ENCODE measurements around the gene SUDS3. TPM values are rescaled to one million over a fixed set of nuclear protein-coding genes. Genes with fewer than 3 reads are reported as not detected.

The SUDS3 gene
- total and polyA plus RNA-seq, 5 experiments from 2014 or later: 10.7 to 31.7 (median 13.9) TPM

DNA sequence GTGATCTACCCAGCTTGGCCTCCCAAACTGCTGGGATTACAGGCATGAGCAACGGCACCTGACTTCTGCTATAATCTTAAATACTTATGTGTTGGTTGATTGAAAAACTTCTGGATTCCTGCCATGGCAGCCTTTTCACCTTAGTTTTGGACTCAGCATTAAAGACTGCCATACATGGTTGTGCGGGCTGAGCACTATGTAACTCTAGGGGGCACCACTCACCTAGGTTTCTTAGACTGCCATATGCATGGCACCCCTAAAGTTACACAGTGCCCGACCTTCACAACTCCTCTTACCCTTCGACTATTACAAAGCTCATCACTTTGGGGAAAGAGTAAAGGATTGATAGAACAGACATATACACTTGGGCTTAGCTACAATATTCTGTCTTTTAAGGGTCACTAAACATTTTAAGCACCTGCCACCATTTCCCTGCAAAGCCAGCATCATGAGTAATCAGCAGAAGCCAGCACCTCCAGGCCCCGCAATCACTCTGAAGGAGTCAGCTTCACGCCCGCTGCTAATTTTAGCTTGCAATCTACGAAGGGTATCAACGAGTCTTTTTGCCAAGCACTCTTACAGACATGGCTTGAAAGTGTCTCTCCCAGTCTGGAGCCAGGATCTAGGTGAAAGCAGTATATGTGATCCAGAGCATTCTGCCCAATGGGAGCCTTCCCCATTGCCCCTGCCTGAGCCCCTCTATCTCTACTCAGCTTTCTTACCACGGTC lies 59.8 kb downstream of the SUDS3 start:
- Mint-ChIP-seq H3K27ac (no peak overlapping the region), H3K36me3 (peaks cover 0 to 17% (median 15%) of the 10 kb centered on the region in 3 donors), H3K4me1 (no peaks in the 10 kb centered on the region), H3K4me3 (no peak overlapping the region), H3K27me3 (peaks cover 4 to 17% (median 11%) of the 10 kb centered on the region in 5 donors), H3K9me3 (peaks cover 0 to 20% (median 2%) of the 10 kb centered on the region in 9 donors)
- ATAC-seq (no peak), DNase-seq (no peak)
- POLR2A ChIA-PET: no interaction called here

DNA sequence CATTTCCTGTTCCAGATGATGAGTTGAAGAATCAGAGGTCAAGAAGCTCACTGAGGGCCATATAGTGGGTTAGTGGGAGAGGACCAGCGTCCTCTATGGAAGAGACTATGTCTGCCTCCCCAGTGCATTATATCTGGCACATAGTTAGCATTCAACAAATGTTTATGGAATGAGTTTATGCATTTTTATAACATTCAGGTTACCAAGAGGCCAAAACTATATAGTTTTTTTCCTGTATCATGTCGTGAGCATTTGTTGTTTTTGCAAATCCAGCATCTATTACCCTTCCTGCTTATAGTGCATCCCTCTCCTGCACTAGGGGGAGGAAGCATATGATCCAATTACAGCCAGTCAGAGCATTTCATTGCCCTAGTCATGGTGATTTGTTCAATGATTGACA lies 60.6 kb downstream of the SUDS3 start:
- DNase-seq (no peak), ATAC-seq (no peak)
- Mint-ChIP-seq H3K36me3 (peaks cover 0 to 15% (median 15%) of the 10 kb centered on the region in 3 donors), H3K4me1 (no peaks in the 10 kb centered on the region), H3K27ac (no peak overlapping the region), H3K4me3 (no peak overlapping the region), H3K27me3 (peaks cover 7 to 25% (median 17%) of the 10 kb centered on the region in 5 donors), H3K9me3 (peaks cover 0 to 20% (median 2%) of the 10 kb centered on the region in 9 donors)
- POLR2A ChIA-PET: no interaction called here

DNA sequence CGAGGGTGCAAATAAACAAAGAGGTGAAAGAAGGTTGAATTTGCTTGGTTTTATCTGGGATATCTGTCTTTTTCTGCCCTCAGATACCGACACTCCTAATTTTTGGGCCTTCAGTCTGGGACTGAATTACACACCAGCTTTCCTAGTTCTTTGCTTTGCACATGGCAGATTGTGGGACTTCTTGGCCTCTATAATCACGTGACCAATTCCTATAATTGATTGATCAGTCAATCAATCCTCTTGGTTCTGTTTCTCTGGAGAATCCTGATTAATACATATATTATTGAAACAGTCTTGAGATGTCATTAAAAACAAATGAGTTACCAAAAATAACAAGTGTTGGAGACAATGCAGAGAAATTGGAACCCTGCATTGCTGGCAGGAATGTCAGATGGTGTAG lies 62.7 kb downstream of the SUDS3 start:
- Mint-ChIP-seq H3K27ac (no peak overlapping the region), H3K27me3 (peaks cover 11 to 43% (median 24%) of the 10 kb centered on the region in 5 donors)
- DNase-seq: no peak

DNA sequence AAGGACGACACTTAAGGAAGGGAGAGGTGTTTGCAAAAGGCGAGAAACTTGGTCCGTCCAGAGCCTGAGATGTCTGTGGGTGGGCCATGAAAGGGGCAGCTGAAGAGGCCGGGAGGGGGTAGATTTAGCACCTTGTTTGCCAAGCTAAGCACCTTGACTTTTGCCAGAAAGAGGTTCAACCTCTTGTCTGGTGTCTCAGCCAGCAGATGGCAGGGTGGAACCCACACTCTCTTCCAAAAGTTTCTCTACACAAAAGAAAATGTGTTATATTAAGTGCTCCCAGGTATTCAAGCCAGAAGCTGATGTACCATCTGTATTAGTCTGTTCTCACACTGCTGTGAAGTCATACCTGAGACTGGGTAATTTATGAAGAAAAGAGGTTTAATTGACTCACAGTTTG lies 69.9 kb downstream of the SUDS3 start:
- Mint-ChIP-seq H3K4me1 (no peaks in the 10 kb centered on the region), H3K4me3 (no peak overlapping the region), H3K27ac (no peak overlapping the region), H3K27me3 (peaks cover 20 to 51% (median 24%) of the 10 kb centered on the region in 5 donors), H3K9me3 (peaks cover 0 to 12% (median 4%) of the 10 kb centered on the region in 9 donors), H3K36me3 (peaks cover 0 to 4% (median 0%) of the 10 kb centered on the region in 3 donors)
- no peak for DNase-seq
- POLR2A ChIA-PET: no interaction called here
- no peak for ATAC-seq

More for the DNA sequence above, 62.7 kb downstream of the SUDS3 start:
- Mint-ChIP-seq H3K4me1 (no peaks in the 10 kb centered on the region), H3K9me3 (peaks cover 0 to 18% (median 2%) of the 10 kb centered on the region in 9 donors), H3K4me3 (no peak overlapping the region), H3K36me3 (peaks cover 0 to 13% (median 13%) of the 10 kb centered on the region in 3 donors)
- ATAC-seq: no peak
- POLR2A ChIA-PET: interaction anchor here (0.7 kb wide), 1 partner anchor 1296 kb away, joined by 4 read pairs; no protein-coding TSS in a partner anchor

DNA sequence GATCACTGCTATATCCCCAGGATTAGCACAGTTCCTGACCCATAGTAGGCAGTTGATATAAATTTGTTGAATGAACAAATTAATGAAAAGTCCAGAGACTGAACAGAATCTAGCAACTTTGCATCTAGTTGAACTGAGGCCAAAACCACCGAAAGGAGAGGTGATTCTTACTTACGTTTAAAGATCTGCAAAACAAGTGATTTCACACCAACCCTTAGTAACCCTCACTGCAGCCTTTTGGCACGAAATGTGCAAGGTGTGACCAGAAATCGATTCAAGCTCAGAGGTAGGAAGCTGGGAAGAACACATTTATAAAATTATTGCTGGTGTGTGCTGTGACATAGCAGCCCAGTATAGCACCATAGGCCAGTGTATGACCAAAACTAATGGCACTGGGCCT lies 70.8 kb downstream of the SUDS3 start:
- peaks cover 0 to 4% (median 0%) of the 10 kb centered on the region in 3 donors for H3K36me3 Mint-ChIP-seq
- peaks cover 0 to 12% (median 4%) of the 10 kb centered on the region in 9 donors for H3K9me3 Mint-ChIP-seq
- no peak for ATAC-seq

DNA sequence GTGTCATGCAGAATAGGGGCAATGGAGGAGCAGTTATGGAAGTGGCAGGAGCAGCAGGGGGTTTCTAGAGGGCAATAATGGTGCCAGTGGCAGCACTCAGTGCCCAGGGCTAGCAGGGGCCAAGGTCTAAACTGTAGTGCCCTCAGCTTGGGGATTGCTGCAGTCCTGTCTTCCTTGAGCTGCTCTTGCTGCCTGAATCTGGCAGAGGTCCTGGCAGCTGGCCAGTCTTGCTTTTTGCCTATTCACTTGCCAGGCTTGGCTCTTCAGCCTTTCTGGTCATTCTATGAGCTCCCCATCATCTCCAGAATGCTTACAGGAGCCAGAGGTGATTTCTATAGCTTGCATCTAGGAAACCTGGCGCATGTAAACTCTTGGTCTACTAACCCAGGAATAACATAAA lies 72.0 kb downstream of the SUDS3 start:
- no peak overlapping the region for H3K4me3 Mint-ChIP-seq
- ATAC-seq (no peak), DNase-seq (no peak)
- peaks cover 0 to 12% (median 4%) of the 10 kb centered on the region in 9 donors for H3K9me3 Mint-ChIP-seq
- no peaks in the 10 kb centered on the region for H3K36me3 Mint-ChIP-seq
- peak overlapping the region in 1 of 10 donors; percentile 2 for H3K27ac Mint-ChIP-seq
- H3K4me1 Mint-ChIP-seq: no peaks in the 10 kb centered on the region
- peaks cover 16 to 36% (median 21%) of the 10 kb centered on the region in 5 donors for H3K27me3 Mint-ChIP-seq
- POLR2A ChIA-PET: no interaction called here

More for the DNA sequence above, 70.8 kb downstream of the SUDS3 start:
- POLR2A ChIA-PET: no interaction called here
- H3K4me1 Mint-ChIP-seq: no peaks in the 10 kb centered on the region
- DNase-seq: no peak
- H3K27me3 Mint-ChIP-seq: peaks cover 19 to 44% (median 22%) of the 10 kb centered on the region in 5 donors
- H3K27ac Mint-ChIP-seq: no peak overlapping the region
- no peak overlapping the region for H3K4me3 Mint-ChIP-seq

DNA sequence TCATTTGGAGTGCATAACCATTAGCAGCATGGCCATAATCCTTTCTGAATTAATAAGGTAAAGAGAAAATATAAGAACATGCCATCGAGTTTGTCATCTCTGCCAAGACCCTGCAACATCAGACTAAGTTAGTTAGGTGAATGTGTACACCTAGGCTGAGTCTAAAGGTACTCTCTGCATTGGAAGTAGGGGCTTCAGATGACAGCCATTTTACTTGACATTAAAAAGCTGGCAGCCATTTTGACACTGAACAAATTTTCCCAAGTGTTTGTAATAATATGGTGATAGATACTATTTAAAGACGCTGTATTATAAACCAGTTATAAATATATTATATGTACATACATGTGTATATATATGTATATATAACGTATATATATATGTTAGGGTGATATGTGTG lies 79.0 kb downstream of the SUDS3 start:
- no peak overlapping the region for H3K27ac Mint-ChIP-seq
- H3K9me3 Mint-ChIP-seq: peaks cover 0 to 22% (median 7%) of the 10 kb centered on the region in 9 donors
- ATAC-seq (no peak), DNase-seq (no peak)
- H3K36me3 Mint-ChIP-seq: peaks cover 0 to 4% (median 0%) of the 10 kb centered on the region in 3 donors
- POLR2A ChIA-PET: no interaction called here
- H3K27me3 Mint-ChIP-seq: peaks cover 11 to 16% (median 13%) of the 10 kb centered on the region in 5 donors
- no peaks in the 10 kb centered on the region for H3K4me1 Mint-ChIP-seq
- no peak overlapping the region for H3K4me3 Mint-ChIP-seq

DNA sequence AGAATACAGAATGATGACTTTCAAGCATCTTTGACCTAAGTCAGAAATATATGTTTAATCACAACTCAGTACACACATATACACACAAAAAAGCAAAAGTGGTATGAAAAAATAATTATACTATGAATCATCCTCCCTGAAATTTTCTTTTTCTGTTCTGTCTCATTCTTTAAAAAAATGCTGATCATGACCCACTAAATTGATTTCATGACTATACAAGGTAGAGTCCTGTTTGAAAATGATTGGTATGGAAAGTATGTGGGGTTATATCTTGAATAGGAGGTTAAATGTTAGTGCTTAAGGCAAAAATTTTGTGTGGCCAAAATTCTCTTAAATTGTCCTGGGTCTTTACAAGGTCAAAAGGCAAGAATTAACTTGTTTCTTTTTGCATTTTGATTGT lies 80.4 kb downstream of the SUDS3 start:
- ATAC-seq (no peak), DNase-seq (no peak)
- peaks cover 0 to 10% (median 0%) of the 10 kb centered on the region in 3 donors for H3K36me3 Mint-ChIP-seq
- peaks cover 6 to 10% (median 9%) of the 10 kb centered on the region in 5 donors for H3K27me3 Mint-ChIP-seq
- no peak overlapping the region for H3K4me3 Mint-ChIP-seq
- H3K27ac Mint-ChIP-seq: no peak overlapping the region
- H3K4me1 Mint-ChIP-seq: no peaks in the 10 kb centered on the region
- POLR2A ChIA-PET: no interaction called here
- H3K9me3 Mint-ChIP-seq: peaks cover 0 to 29% (median 11%) of the 10 kb centered on the region in 9 donors

DNA sequence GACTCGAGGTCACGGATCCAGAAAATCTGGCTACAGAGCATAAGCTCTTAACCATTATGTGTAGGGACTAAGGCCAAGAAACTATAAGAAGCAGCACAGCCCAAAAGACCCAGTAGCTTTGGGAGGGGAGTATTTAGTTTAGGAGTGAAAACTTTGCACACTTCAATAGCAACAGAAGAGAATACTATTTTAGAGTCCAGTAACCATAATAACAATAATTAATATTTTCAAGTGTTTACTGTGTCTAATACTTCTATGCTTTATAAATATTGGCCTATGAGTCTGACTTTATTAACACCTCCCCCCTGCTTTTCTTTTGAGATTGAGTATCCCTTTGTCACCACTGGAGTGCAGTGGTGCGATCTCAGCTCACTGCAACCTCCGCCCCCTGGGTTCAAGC lies 82.8 kb downstream of the SUDS3 start:
- DNase-seq: no peak
- peaks cover 0 to 33% (median 11%) of the 10 kb centered on the region in 9 donors for H3K9me3 Mint-ChIP-seq
- no peak overlapping the region for H3K27ac Mint-ChIP-seq
- H3K4me1 Mint-ChIP-seq: no peaks in the 10 kb centered on the region
- peaks cover 3 to 13% (median 10%) of the 10 kb centered on the region in 5 donors for H3K27me3 Mint-ChIP-seq
- POLR2A ChIA-PET: no interaction called here
- peaks cover 0 to 10% (median 0%) of the 10 kb centered on the region in 3 donors for H3K36me3 Mint-ChIP-seq
- H3K4me3 Mint-ChIP-seq: no peak overlapping the region
- no peak for ATAC-seq

DNA sequence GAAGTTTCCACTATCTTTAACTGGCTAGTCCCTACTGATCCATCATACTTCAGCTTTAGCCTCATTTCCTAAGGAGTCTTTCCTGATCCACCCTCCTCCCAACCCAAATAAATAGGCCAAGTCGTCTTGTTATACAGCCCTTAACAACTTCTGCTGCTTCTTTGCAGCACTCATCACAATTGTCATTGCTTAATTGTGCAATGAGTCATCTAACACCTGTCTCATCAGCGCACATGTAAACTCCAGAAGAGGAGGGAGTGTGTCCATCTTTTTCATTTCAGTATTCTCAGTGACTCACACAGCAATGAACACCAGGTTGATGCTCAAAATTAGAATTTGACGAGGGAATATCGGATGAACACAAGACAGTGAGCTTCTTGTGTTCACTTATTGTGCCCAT lies 87.3 kb downstream of the SUDS3 start:
- no peak overlapping the region for H3K27ac Mint-ChIP-seq
- H3K9me3 Mint-ChIP-seq: peaks cover 0 to 20% (median 8%) of the 10 kb centered on the region in 9 donors

DNA sequence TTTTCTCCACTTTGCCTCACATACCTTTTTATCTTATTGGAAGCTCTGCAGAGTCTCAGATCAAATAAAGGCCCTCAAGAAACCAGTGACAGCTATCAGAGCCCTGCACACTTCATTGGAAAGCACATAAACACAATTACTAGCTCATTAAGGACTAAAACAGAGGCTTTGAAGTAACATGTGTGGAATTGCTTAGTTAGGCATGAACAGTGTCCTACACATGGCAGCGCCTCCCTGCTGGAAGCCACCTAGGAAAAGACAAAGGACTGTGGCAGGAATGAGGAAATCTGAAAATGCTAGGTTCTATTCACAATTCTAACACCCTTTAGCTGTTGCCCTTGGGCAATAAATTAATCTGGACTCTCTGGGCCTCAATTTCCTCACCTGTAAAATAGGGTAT lies 89.4 kb downstream of the SUDS3 start:
- POLR2A ChIA-PET: no interaction called here
- H3K4me3 Mint-ChIP-seq: no peak overlapping the region
- H3K9me3 Mint-ChIP-seq: peaks cover 0 to 15% (median 4%) of the 10 kb centered on the region in 9 donors
- peaks cover 8 to 12% (median 10%) of the 10 kb centered on the region in 5 donors for H3K27me3 Mint-ChIP-seq
- no peaks in the 10 kb centered on the region for H3K4me1 Mint-ChIP-seq
- DNase-seq: no peak
- ATAC-seq: no peak
- H3K27ac Mint-ChIP-seq: no peak overlapping the region
- peaks cover 0 to 3% (median 0%) of the 10 kb centered on the region in 3 donors for H3K36me3 Mint-ChIP-seq

More for the DNA sequence above, 87.3 kb downstream of the SUDS3 start:
- DNase-seq (no peak), ATAC-seq (no peak)
- Mint-ChIP-seq H3K27me3 (peaks cover 6 to 13% (median 8%) of the 10 kb centered on the region in 5 donors), H3K4me3 (no peak overlapping the region), H3K4me1 (no peaks in the 10 kb centered on the region), H3K36me3 (peaks cover 0 to 9% (median 0%) of the 10 kb centered on the region in 3 donors)
- POLR2A ChIA-PET: no interaction called here

Data from naive thymus-derived CD8-positive, alpha-beta T cell (primary cell).